CD4-positive, alpha-beta T cell treated with Interleukin-17A for 1 hour (primary cell): Measurements from ENCODE around the gene PAX5.

Experiments
- DNase-seq: peaks from one replicate; pipeline ENCODE4 v3.0.0-alpha.2; 2020

PAX5 gene

GRCh38 chr9:36823934-36824333 lies 210.1 kb downstream of the PAX5 start:
- no peak for DNase-seq

DNA sequence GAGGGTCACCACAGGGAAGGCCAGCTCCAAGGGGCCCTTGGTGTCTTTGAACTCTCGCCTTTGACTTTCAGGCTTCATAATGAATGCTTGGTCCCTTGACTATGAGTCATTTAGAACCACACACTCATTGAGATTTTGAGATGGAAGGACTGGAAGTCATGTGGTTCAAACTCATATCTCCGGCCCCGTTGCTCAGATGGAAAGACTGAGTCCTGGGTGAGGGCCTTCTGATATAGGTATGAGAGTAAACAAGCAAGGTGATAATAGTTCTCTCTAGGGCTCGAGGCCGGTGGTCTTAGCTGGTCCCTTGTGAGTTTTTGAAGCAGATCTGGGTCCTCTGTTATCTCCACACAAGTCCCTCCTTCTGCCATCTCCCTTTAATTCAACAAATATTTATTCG lies 210.6 kb downstream of the PAX5 start:
- DNase-seq: no peak

- no peak for DNase-seq
These were observed 211.9 kb downstream of the PAX5 start for GRCh38 chr9:36822201-36822600.

DNA sequence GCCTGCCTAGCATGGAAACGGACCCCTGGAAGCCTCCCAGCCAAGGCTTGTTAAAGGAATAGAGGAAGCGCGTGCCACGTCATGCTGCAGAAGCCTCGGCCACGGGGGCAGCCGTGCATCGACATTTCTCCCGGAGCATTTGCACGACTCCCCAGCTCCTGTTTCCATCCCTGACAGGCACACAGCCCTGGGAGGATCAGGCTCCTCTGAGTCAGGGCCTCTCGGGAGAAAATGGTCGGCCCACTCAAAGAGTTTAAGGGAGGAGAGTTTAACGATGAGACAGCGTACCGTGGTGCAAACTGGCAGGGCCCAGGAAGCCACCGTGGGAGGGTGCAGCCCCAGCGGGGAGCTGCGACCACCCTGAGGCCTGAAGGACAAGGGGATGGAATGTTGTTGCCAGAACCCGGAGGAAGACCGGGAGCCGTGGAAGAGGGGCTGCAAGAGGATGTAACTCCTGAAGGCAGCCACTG lies 213.6 kb downstream of the PAX5 start:
- no peak for DNase-seq

GRCh38 chr9:36818965-36819870 lies 214.8 kb downstream of the PAX5 start:
- DNase-seq: no peak

- DNase-seq: no peak
These were observed 215.7 kb downstream of the PAX5 start for GRCh38 chr9:36818242-36818938.

DNA sequence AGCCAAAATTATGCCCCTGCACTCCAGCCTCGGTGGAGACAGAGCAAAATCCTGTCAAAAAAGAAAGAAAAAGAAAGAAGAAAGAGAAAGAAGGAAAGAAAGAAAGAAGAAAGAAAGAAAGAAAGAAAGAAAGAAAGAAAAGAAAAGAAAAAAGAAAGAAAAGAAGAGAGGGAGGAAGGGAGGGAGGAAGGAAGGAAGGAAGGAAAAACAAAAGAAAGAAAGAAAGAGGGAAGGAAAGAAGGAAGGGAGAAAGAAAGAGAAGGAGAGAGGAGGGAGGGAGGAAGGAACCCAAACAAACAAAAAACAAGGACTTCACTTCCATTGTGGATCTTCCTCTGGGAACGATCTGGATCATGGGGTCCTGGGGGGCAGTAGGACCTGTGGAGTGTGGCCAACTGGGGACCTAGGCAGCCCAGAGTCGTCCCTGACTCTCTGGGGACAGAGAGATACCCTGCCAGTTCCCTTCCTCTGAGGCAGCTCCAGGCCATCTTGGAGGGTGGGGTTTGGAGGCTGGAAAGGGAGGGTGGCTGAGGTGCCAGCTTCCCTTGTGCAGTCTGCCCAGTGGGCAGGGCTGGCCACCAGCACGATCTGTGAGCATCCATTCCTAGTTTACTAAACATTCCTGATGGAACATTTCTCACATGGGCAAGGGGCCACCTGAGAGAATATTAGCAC lies 216.8 kb downstream of the PAX5 start:
- no peak for DNase-seq

GRCh38 chr9:36816371-36816770 lies 217.7 kb downstream of the PAX5 start:
- DNase-seq: no peak

DNA sequence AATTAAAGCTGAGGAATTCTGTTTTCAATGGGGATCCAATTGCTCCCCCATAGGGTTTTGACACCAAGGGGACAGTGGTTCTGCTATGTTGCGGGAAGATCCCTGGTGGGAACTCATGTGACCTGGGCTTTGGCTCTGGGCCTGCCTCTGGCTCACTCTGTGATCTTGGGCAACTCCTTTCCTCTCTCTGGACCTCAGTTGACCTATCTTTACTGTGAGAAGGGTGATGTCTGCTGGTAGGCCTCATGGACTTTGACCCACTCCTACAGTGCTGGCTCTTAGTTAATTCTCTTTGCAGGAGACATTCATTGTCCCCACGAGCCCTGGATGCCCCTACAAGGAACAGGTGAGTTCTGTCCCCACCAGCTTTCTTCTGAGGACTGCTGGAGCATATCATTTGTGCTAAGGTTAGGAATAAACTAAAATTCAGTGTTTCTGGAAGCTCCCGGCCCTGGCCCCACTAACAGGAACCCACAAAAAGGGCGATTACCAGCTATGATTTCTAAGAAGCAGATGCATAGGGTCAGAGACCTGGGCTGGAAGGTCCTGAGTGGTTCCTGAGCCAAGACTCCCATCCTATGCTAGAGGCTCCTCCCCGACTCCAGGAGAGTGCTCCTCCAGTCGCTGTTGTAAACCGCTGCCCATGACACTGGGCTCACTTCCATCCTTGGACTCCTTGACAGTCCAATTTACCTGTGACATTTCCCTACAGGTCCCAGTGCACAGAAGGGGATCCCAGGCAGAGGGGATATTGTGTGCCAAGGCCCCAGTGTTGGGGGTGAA lies 218.3 kb downstream of the PAX5 start:
- DNase-seq: no peak

- DNase-seq: no peak
These were observed 219.0 kb downstream of the PAX5 start for GRCh38 chr9:36815023-36815422.

DNA sequence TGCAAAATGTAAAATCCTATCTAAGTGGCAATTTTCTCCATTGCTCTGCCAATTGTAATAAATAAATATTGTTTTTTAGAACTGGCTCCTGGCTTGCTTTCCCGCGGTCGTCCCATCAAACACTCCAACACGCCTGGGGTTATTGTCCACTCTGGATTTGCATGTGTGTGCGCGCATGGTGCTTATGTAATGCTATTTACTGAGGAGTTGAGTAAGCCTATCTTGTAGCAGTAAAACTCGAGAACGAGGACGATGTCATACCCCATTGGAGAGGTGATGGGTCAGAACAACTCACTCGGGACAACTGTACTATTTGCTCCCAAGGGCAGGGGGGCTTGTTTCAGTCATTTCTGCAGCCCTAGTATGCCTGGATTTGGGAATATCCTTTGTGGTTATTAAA lies 220.9 kb downstream of the PAX5 start:
- DNase-seq: no peak

DNA sequence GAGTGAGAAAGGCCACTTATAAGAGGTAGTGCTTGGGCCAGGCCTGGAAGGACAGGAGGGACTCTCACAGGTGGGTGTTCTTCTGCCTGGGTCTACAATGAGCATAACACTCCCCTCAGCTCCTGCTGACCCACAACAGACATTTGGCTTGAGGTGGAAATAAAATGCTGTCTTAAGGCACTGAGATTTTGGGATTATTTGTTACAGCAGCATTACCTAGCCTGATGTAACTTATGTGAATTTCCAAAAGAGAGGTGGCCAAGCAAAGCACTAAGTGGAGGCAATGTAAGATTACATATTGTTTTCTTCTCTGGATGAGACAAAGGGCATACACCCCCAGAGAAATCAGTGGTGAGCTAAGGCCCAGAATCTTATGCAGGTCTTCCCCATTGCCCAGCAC lies 221.5 kb downstream of the PAX5 start:
- no peak for DNase-seq

GRCh38 chr9:36808251-36808650 lies 225.8 kb downstream of the PAX5 start:
- no peak for DNase-seq

- no peak for DNase-seq
These were observed 230.1 kb downstream of the PAX5 start for GRCh38 chr9:36803961-36804360.

DNA sequence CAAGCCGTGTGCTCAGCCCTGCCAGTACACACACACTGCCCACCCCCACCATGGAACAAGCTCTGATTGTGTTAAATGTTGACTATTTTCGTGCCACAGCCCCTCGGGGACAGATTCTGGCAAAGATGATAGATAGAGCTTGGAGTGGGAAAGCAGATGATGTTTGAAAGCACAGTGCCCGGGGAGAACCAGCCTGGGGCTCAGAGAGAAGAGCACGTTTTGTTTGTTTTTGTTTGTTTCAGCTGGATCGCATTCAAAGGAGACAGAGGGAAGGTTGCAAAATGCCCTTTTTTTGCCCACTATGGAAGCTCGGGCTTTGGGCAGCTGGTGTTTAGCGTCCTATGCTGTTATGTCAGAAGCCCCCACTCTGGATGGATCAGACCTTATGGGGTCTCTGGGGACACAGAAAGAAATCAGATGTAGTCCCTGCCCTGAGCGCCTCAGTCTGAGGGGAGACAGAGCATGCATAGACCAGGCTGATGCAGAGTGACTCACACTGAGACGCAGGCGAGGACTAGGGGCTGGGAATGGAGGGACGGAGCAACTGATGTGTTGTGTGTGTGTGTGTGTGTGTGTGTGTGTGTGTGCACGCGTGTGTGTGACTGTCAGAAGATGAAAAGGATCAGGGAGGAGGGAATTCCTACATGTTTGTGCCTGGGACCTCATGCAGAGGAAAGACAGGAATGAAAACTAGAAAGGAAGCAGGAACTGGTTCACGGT lies 231.7 kb downstream of the PAX5 start:
- DNase-seq: no peak

DNA sequence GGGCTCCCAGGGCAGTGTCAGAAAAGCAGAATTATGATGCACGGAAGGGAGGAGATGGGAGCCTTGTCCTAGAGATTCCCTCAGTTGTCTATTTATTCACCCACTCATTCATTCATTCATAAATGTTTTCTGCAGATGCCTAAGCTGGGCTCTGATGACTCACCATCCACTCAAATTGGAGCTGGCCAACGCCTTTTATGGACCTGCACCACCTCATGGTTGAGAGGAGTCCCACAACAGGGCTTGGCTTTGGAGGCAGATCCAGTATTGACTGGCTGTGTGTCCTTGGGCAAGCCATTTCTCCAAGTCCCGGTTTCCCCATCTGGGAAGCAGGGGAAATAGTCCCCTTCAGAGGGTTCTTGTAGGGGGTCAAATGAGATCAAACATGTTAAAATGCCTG lies 233.6 kb downstream of the PAX5 start:
- no peak for DNase-seq

DNA sequence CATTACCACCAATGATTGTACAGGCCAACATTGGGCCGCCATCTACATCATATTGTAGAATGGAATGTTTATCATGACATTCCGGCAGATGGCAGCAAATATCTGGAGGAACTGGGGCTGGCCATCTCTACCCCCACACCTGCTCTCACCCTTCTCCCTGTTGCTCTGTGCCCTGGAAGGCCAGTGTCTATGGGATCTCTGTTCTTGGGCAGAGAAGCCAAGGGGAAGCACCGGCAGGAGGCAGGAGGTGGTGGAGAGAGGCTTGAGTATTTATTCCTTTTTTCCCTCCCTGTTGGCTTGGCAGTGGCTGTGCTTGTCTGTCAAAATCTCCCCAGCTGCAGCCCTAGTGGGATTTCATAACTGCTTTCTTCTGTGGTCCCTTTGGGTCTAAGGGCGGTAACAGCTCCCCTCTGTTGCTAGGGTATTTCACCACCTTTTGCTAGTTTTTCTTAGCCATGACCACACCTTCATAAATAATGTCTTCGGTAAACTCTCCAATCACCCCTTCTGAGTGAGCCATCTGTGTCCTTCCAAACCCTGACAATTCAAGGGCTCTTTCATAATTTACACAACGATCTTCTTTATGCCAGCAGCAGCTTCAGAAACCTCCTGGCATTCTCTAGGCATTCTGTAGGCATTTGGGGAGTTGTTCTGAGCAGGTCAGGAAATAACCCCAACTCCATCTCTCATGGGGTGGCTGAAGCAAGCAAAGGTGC lies 235.6 kb downstream of the PAX5 start:
- DNase-seq: no peak

DNA sequence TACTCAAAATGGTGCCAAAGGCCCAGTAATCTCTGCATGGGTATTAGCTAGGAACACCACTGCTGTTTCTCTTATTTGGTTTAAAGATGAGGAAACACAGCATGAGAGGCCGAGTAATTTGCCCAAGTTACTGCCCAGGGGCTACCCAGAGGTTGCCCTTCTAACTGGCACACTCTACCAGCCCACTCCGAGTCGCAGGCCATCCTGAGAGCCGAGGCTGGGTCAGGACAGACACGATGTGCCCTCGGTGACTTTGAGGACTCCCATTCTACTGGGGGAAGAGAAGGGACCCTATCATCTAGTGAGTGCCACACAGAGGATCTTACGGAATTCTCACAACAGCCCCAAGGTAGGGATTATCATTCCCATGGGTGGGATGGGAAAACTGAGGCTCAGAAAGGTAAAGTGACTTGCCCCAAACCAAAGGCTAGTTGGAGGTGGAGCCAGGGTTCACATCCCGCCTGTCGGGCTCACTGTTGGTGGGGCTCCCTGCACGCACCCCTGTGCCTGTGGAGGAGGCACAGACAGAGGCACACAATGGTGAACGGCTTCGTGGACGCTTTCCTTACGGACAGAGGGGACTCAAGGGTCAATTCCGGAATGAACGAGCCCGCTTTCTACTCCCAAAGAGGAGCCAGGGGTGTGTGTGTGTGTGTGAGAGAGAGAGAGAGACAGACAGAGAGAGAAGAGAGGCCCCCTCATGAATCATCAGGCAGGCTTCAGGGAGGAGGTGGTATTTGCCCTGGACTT lies 236.4 kb downstream of the PAX5 start:
- no peak for DNase-seq

- no peak for DNase-seq
These were observed 237.2 kb downstream of the PAX5 start for GRCh38 chr9:36796671-36797419.

GRCh38 chr9:36794461-36794860 lies 239.6 kb downstream of the PAX5 start:
- DNase-seq: no peak
